H9 (cell line): Measurements from ENCODE around the gene KCNIP1. TPM values are rescaled to one million over a fixed set of nuclear protein-coding genes. Genes with fewer than 3 reads are reported as not detected.

Experiments used
- DNase-seq: peaks from one replicate; pipeline ENCODE4 v3.0.0-alpha.2; 2017
- H2AFZ ChIP-seq: one replicate; pipeline ENCODE4 v1.6.1; 2013; ENCODE audit warnings: mild to moderate bottlenecking, low read length, control low read depth, moderate library complexity
- H2AK5ac ChIP-seq: 2 replicates; pipeline ENCODE4 v1.6.1; 2013; ENCODE audit warnings: low read length, control low read depth, mixed read lengths; ENCODE audit not compliant: insufficient read length
- H2BK120ac ChIP-seq: one replicate; pipeline ENCODE4 v1.6.1; 2013; ENCODE audit warnings: low read depth, mild to moderate bottlenecking, low read length, control low read depth, inconsistent platforms; ENCODE audit not compliant: poor library complexity, severe bottlenecking
- H2BK12ac ChIP-seq: 2 replicates; pipeline ENCODE4 v1.6.1; 2013; ENCODE audit warnings: low read length, control low read depth, mixed read lengths, low read depth; ENCODE audit not compliant: insufficient read length
- H2BK15ac ChIP-seq: 2 replicates; pipeline ENCODE4 v1.6.1; 2013; ENCODE audit warnings: low read depth, low read length, control low read depth
- H2BK20ac ChIP-seq: one replicate; pipeline ENCODE4 v1.6.1; 2013; ENCODE audit warnings: low read depth, mild to moderate bottlenecking, low read length, control low read depth, inconsistent platforms; ENCODE audit not compliant: poor library complexity, severe bottlenecking
- H2BK5ac ChIP-seq: 2 replicates; pipeline ENCODE4 v1.6.1; 2013; ENCODE audit warnings: low read length, control low read depth, mixed read lengths; ENCODE audit not compliant: insufficient read length
- H3K14ac ChIP-seq: 2 replicates; pipeline ENCODE4 v1.6.1; 2013; ENCODE audit warnings: low read length, control low read depth; ENCODE audit not compliant: insufficient read depth
- H3K18ac ChIP-seq: 2 replicates; pipeline ENCODE4 v1.6.1; 2013; ENCODE audit warnings: low read depth, mild to moderate bottlenecking, mixed read lengths, low read length, control low read depth; ENCODE audit not compliant: insufficient read length
- H3K23ac ChIP-seq: 2 replicates; pipeline ENCODE4 v1.6.1; 2013; ENCODE audit warnings: low read length, control low read depth, mixed read lengths, low read depth; ENCODE audit not compliant: insufficient read length
- H3K23me2 ChIP-seq: 2 replicates; pipeline ENCODE4 v1.6.1; 2013; ENCODE audit warnings: low read depth, mild to moderate bottlenecking, mixed read lengths, low read length, control low read depth; ENCODE audit not compliant: insufficient read length, poor library complexity, severe bottlenecking
- H3K27ac ChIP-seq: 2 replicates; pipeline ENCODE4 v1.5.1; 2013; ENCODE audit warnings: low read length, control low read depth, mixed read lengths, low read depth; ENCODE audit not compliant: insufficient read length
- H3K27me3 ChIP-seq: 2 replicates; pipeline ENCODE4 v1.6.1; 2013; ENCODE audit warnings: low read length, control low read depth, inconsistent platforms; ENCODE audit not compliant: insufficient read depth
- H3K4ac ChIP-seq: 2 replicates; pipeline ENCODE4 v1.6.1; 2013; ENCODE audit warnings: low read depth, mild to moderate bottlenecking, control low read depth, inconsistent platforms, low read length, moderate library complexity
- H3K4me1 ChIP-seq: 2 replicates; pipeline ENCODE4 v1.6.1; 2013; ENCODE audit warnings: low read length, control low read depth, inconsistent platforms; ENCODE audit not compliant: insufficient read depth
- H3K4me2 ChIP-seq: 2 replicates; pipeline ENCODE4 v1.6.1; 2013; ENCODE audit warnings: low read length, control low read depth, mixed read lengths; ENCODE audit not compliant: insufficient read length, insufficient read depth
- H3K56ac ChIP-seq: 2 replicates; pipeline ENCODE4 v1.6.1; 2013; ENCODE audit warnings: low read depth, mild to moderate bottlenecking, mixed read lengths, low read length, control low read depth; ENCODE audit not compliant: insufficient read length
- H3K79me1 ChIP-seq: 2 replicates; pipeline ENCODE4 v1.6.1; 2013; ENCODE audit warnings: low read depth, mild to moderate bottlenecking, moderate library complexity, low read length, control low read depth, inconsistent platforms; ENCODE audit not compliant: insufficient read depth, poor library complexity, severe bottlenecking
- H3K79me2 ChIP-seq: 2 replicates; pipeline ENCODE4 v1.6.1; 2013; ENCODE audit warnings: low read length, control low read depth, inconsistent platforms; ENCODE audit not compliant: insufficient read depth
- H3K9ac ChIP-seq: 2 replicates; pipeline ENCODE4 v1.6.1; 2013; ENCODE audit warnings: low read length, control low read depth, mixed read lengths; ENCODE audit not compliant: insufficient read length; ENCODE audit errors: extremely low read depth
- H3K9me3 ChIP-seq: one replicate; pipeline ENCODE4 v1.6.1; 2013; ENCODE audit warnings: low read depth, low read length, inconsistent platforms; ENCODE audit not compliant: control insufficient read depth
- H3T11ph ChIP-seq: one replicate; pipeline ENCODE4 v1.6.1; 2013; ENCODE audit warnings: mild to moderate bottlenecking, low read length, control low read depth, inconsistent platforms
- H4K20me1 ChIP-seq: one replicate; pipeline ENCODE4 v1.6.1; 2013; ENCODE audit not compliant: control insufficient read depth, insufficient read length, insufficient read depth
- H4K5ac ChIP-seq: 2 replicates; pipeline ENCODE4 v1.6.1; 2013; ENCODE audit warnings: low read depth, mild to moderate bottlenecking, mixed read lengths, low read length, control low read depth; ENCODE audit not compliant: insufficient read length
- H4K8ac ChIP-seq: replicated peaks from 2 replicates; pipeline ENCODE4 v1.6.1; 2013; ENCODE audit warnings: low read length, control low read depth, mixed read lengths, low read depth; ENCODE audit not compliant: insufficient read length
- H4K91ac ChIP-seq: 2 replicates; pipeline ENCODE4 v1.6.1; 2013; ENCODE audit warnings: low read depth, mild to moderate bottlenecking, moderate library complexity, mixed read lengths, low read length, control low read depth; ENCODE audit not compliant: insufficient read length
- H3K27ac Mint-ChIP-seq, 3 experiments: 2 replicates in 2 of 3; 3 replicates in 1 of 3; pipeline ENCODE4 v1.8.0; 2020 to 2021; ENCODE audit warnings: mixed read lengths in 3 of 3, mild to moderate bottlenecking in 1 of 3, moderate library complexity in 1 of 3
- H3K27me3 Mint-ChIP-seq: 2 replicates; pipeline ENCODE4 v1.8.0; 2021; ENCODE audit warnings: low read depth, mild to moderate bottlenecking, moderate library complexity, mixed read lengths
- H3K36me3 Mint-ChIP-seq, 3 experiments: 2 replicates in 2 of 3; 3 replicates in 1 of 3; pipeline ENCODE4 v1.8.0; 2020 to 2021; ENCODE audit warnings: low read depth in 3 of 3, mixed read lengths in 3 of 3; ENCODE audit not compliant: insufficient read depth in 1 of 3
- H3K4me1 Mint-ChIP-seq, 2 experiments: 2 replicates each; pipeline ENCODE4 v1.8.0; 2020; ENCODE audit warnings: mixed read lengths in 2 of 2
- H3K4me3 Mint-ChIP-seq, 2 experiments: 2 replicates in 1 of 2; 3 replicates in 1 of 2; pipeline ENCODE4 v1.8.0; 2020 to 2021; ENCODE audit warnings: mild to moderate bottlenecking in 2 of 2, mixed read lengths in 2 of 2, moderate library complexity in 1 of 2
- H3K9me3 Mint-ChIP-seq, 2 experiments: 2 replicates in 1 of 2; 3 replicates in 1 of 2; pipeline ENCODE4 v1.8.0; 2020; ENCODE audit warnings: mild to moderate bottlenecking in 2 of 2, mixed read lengths in 2 of 2, moderate library complexity in 1 of 2
- CTCF ChIP-seq: fragments of 200-600 bp; sonication (generic); conservative IDR thresholded peaks from 3 replicates; pipeline ENCODE4 v1.8.0; 2021; ENCODE audit warnings: antibody characterized with exemption, mild to moderate bottlenecking
- WGBS: extraction: QIAGEN DNeasy Blood & Tissue Kit; methylation state at CpG from one replicate; pipeline ENCODE4 v1.1.7; 2013; ENCODE audit warnings: missing lambda C conversion rate, low lambda C conversion rate, mixed read lengths; ENCODE audit not compliant: insufficient read length; ENCODE audit errors: extremely low coverage; 5-methylcytosine and 5-hydroxymethylcytosine counted together
- total RNA-seq: library from RNA; stranded (reverse); gene quantifications from 2 replicates; pipeline ENCODE4 v1.2.1, GENCODE V29; 2021

Gene KCNIP1
- total RNA-seq, 1 experiment from 2014 or later: 0.63 TPM

- TF ChIP-seq CTCF: no peak
- no peak overlapping the region for H3T11ph ChIP-seq
- H2BK12ac ChIP-seq: no peak overlapping the region
- WGBS: no CpG with 5 or more reads among the region's 8 CpGs
- H3K27ac Mint-ChIP-seq: no peak overlapping the region
- no peak for DNase-seq
- no peak overlapping the region for H2BK120ac ChIP-seq
- H3K4me1 ChIP-seq: no peaks in the 10 kb centered on the region
- peaks cover 0 to 4% (median 0%) of the 10 kb centered on the region in 3 experiments; a peak in 1 of 7 replicates for H3K36me3 Mint-ChIP-seq
- no peaks in the 10 kb centered on the region for H3K27me3 ChIP-seq
- H3K79me1 ChIP-seq: no peaks in the 10 kb centered on the region
- no peak overlapping the region for H3K18ac ChIP-seq
- H3K4ac ChIP-seq: no peak overlapping the region
- H3K14ac ChIP-seq: no peak overlapping the region
- no peak overlapping the region for H3K9ac ChIP-seq
- H3K27ac ChIP-seq: no peak overlapping the region
- no peaks in the 10 kb centered on the region for H3K23me2 ChIP-seq
- no peak overlapping the region for H3K56ac ChIP-seq
- no peaks in the 10 kb centered on the region for H4K20me1 ChIP-seq
- no peak overlapping the region for H3K4me2 ChIP-seq
- H4K91ac ChIP-seq: no peak overlapping the region
- H2AFZ ChIP-seq: no peak overlapping the region
- H3K9me3 Mint-ChIP-seq: peaks cover 4 to 5% of the 10 kb centered on the region in 2 experiments; a peak in 1 of 5 replicates
- peaks cover 3% of the 10 kb centered on the region; the same call in 1 of the 2 replicates for H3K27me3 Mint-ChIP-seq
- H2BK5ac ChIP-seq: no peak overlapping the region
- no peak overlapping the region for H2AK5ac ChIP-seq
- no peak overlapping the region for H2BK15ac ChIP-seq
- no peak overlapping the region for H3K23ac ChIP-seq
- no peak overlapping the region for H2BK20ac ChIP-seq
- peaks cover 3 to 10% of the 10 kb centered on the region in 2 experiments; a peak in 3 of 4 replicates for H3K4me1 Mint-ChIP-seq
- no peak overlapping the region for H3K4me3 Mint-ChIP-seq
- H4K5ac ChIP-seq: no peak overlapping the region
- H3K9me3 ChIP-seq: no peaks in the 10 kb centered on the region
- no peak overlapping the region for H4K8ac ChIP-seq
- no peaks in the 10 kb centered on the region for H3K79me2 ChIP-seq
Observed at GRCh38 chr5:170704417-170705192, 200.8 kb downstream of the KCNIP1 start.
